GM19035 (cell line): ENCODE data around the gene TCF3.
"Not testable (repeated sequence)": the region's sequence is repeated elsewhere in the genome, so short reads cannot be mapped to it uniquely, and the experiment has no call there.

Source experiments
- ATAC-seq: cut with Tn5 transposase; IDR thresholded peaks from one replicate; pipeline ENCODE4 v1.9.1; 2021; ENCODE audit not compliant: unreplicated experiment

Gene TCF3

DNA sequence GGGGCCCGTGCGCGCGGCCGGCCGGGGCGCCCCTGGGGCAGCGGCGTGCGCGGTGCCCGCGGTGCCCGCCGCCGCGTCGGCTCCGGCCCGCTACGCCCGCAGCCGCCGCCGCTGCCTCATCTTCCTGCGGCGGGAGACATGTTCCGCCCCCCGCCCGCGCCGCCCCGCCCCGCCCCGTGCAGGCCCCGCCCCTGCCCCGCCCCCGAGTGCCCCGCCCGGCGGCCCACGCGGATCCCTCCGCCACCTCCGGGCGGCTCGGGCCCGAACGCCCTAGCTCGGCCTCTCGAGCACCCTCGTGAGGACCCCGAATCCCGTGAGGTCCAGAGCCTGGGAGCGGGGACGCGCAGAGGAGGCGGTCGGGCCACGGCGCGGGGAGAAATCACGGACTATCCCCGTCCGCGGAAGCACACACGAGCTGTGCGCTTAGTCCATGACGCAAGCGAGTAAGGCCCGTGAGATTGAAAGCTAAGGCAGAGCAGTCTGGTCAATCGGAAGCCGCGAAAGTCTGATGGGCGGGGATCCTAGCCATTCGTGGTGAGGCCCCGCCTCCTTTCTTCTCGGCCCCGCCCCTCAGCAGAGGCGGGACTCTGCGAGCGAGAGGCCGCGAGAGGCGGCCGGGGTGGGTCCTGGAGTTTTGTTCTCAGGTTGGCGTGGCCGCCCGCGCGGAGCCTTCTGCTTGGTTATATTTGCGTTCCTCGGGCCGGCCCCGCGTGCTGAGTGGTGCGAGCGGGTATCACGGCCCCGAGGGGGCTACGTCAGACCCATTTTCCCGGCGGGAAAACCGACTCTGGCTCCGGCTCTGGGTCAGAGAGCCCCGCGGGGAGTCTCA, at the start of gene TCF3:
Gene TCF3 (minus strand): TSS at position 145 of the 829 bp plus-strand sequence. CDS start 2,367 bp downstream, outside the sequence.
- peak; percentile 63 for ATAC-seq

GRCh38 chr19:1700733-1701663, 48.6 kb upstream of the TCF3 start:
- no peak for ATAC-seq

DNA sequence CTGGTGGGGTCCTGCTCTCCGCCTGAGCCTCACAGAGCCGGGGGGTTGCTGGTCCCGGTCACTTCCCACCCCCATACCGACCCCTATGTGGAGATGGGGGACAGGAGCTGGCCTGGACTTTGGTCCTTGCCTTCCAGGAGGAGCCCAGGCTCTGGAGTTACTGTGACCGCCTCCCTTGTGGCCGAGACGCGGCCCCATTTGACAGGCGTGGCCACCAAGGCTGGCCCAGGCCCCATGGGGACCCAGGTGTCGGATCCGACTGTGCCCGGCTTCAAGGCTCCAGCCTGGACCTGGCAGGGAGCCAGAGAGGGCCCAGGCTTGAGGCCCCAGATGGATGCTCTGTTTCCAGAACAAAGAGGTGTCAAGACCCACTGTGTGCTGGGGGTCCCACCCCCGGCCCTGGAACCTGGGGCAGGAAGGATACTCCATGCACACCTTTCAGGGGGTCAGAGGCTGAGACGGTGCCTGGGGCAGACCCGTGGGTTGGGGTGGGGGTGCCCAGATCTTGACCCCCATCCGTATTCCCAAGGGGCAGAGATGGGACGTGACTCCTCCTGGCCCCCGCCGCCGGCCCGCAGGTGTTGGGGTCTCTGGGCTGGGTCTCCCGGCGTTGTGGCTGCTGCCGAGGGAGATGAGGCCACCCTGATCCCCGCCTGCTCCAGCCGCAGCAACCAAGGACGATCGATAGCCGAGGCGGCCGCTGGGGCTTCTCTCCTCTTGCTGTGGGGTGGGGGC, 47.8 kb upstream of the TCF3 start:
- no peak for ATAC-seq

DNA sequence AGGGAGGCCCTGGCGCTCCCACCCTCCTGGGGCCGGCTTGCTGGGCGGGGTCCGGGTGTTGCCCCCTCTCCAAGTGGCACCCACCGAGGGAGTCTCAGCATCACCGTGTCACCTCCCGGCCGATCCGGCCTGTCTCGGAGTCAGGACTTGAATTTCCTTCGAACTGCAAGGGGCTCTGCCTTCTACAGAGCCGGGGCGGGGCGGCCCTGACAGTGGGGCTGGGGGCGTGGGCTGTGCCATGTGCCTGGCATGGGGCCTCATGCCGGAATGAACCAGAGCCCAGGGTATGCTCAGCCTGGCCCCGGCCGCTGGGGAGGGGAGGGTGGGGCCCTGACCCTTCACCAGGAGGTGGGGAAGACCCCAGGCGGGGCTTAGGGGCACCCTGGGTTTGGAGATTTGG, 47.0 kb upstream of the TCF3 start:
- ATAC-seq, result no peak

GRCh38 chr19:1698636-1699035, 46.2 kb upstream of the TCF3 start:
- ATAC-seq, result no peak

DNA sequence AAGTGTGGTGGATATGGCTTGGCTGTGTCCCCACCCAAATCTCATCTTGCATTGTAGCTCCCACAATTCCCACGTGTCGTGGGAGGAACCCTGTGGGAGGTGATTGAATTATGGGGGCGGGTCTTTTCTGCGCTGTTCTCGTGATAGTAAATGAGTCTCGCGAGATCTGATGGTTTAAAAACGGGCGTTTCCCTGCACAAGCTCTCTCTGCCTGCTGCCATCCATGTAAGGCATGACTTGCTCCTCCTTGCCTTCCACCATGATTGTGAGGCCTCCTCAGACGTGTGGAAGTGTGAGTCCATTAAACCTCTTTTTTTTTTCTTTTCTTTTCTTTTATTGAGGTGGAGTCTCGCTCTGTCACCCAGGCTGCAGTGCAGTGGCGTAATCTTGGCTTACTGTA, 43.1 kb upstream of the TCF3 start:
- ATAC-seq, result not testable (repeated sequence)

DNA sequence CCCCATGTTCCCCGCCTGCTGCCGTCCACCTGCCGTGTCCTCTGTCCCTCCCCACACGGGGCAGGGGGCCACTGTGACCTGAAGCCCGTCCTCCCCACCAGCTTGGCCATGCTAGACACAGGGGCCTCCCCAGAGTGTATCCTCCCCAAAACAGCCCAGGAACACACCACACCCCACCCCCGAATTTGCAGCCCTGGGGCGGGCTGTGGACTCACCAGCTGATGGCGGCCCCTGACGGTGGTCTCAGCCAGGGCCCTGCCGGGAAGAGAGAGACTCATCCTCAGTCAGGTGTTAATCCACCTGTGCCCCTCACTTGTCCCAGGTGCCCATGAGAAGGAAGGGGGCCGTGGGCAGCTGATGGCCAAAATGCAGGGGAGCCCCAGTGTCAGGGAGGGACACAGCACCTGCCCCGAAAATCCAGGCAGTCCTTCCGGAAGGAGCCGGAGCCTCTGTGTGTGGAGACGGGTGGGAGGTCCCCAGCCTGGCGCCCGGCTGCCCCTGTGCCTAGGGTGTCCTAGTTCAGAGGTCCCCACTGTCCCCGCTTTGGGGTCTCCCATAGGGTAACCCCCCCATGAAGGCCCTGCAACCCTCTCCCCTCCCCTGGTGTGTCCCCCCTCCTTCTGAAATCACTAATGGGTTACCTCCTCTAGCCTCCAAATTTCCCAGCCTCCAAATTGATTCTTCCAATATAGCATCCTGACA, 39.3 kb upstream of the TCF3 start:
- no peak for ATAC-seq

- ATAC-seq, result no peak
Measured at GRCh38 chr19:1690699-1691307, 38.4 kb upstream of the TCF3 start.

GRCh38 chr19:1685785-1686184, 33.4 kb upstream of the TCF3 start:
- ATAC-seq, result not testable (repeated sequence)

- no peak for ATAC-seq
Measured at GRCh38 chr19:1685046-1685445, 32.6 kb upstream of the TCF3 start.

- no peak for ATAC-seq
Measured at GRCh38 chr19:1684573-1684912, 32.1 kb upstream of the TCF3 start.

- no peak for ATAC-seq
Measured at GRCh38 chr19:1683869-1684572, 31.6 kb upstream of the TCF3 start.

DNA sequence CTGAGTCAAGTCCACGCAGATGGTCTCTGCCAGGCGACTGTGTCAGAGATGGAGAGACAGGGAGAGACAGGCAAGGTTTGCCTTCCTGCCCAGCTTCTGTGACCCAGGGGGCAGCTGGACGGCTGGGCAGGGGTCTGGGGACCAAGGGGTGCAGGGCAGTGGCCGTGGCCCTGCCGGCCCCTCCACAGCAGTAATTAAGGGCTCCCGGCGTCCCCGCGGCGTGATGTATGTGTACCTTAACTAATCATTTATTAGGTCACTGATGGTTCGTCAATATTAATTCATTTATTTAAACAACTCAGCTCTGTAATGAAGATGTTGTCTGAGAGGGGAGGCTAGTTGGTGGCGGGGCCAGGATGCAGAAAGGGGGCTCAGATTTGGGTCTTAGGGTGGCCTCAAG, 28.6 kb upstream of the TCF3 start:
- no peak for ATAC-seq

DNA sequence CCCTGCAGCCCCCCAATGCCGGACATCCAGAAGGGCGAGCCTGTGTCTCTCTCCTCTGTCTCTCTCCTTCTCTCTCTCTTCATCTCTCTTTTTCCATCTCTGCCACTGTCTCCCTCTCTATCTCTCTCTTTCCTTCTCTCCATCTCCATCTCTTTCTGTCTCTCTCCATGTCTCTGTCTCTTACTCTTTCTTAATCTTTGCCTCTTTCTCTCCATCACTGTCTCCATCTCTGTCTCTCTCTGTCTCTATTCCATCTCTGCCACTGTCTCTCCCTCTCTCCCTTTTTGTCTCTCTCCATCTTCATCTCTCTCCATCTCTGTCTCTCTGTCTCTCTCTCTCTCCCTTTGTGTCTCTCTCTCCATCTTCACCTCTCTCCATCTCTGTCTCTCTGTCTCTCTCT, 25.7 kb upstream of the TCF3 start:
- ATAC-seq, result no peak

DNA sequence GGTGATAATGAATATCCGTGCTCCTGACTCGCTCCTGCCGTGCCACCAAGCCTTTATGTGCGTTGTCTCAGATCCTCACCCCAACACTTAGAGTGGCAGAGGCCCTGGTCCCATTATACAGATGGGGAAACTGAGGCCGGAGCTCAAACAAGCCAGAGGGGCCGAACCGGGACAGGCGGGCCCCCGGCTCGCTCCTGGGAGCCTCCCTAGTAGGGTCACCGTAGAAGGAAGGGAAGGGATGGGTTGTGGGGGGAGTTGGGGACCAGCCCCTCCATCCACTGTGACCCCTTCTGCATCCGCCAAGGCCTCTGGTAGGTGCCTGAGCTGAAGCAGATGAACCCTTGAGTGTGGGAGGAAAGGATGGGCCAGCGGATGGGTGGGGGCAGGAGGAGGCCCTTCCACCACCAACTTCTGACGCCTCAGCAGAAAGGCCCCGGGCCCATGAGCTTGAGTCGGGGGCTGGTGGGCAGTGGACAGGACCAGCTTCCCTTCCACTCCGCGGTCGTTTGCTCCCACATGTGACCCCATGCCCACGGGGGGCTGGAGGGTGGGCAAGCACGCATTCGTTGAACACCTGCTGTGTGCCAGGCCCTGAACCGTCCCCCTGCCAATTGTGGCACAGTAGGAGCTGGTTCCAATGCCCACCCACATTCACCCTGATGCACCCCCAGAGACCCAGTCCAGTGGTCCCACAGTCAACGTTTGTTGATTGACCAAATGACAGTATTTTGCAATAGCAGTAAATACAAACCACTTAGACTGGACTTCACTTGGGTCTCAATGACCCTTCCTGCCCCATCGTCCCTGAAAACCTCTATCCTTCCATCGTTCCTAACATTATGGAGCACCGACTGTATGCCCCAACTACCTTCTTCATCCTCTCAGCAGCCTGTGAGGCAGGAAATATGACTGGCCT, 24.2 kb upstream of the TCF3 start:
- no peak for ATAC-seq

DNA sequence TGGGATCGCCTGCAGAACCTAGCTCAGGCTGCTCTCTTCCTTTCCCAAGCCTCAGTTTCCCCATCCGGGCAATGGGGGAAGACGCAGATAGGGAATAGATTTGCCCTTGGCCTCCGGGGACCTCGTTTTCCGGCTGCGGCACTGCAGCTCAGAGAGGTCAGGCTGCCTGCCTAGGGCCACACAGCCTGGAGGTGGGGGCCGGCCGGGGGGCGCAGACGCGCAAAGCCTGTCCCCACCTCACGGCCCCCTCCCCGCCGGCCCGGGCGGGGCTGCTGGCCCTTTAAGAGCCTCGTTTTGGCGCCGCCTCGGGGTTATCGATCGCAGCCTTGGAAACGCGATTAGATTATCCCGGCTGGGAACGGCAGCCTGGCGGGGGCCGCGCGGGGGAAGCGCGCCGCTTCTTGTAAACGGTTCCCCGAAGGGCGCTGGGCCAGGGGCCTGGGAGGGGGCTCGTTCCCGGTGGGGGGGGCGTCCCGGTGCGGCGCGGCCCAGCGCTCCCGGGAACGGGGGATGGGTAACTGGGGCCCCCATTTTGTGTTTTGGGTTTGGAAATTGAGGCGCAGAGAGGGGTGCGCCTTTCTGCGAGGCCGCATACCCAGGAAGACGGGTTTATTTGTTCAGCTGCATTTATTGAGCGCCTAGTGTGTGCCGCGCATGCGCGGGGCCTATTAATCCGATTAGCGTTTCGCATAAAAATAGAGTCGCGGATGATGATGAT, 23.4 kb upstream of the TCF3 start:
- ATAC-seq, result no peak

DNA sequence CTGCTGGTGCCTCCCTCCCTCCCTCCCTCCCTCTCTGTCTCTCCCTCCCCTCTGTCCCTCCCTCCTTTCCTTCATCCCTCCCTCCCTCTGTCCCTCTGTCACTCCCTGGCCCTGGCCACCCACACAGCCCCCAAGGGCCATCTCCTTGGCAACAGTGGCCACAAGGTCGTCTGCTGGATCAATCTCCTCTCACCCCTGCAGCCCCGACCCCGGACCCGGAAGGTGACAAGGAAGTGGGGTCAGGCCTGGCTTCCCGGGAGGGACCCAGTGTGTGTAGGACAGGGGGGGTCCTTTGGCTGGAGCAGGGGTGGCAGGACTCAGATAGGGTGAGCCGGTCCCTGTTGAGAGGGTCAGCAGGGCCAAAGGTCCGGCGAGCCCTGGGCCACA, 21.9 kb upstream of the TCF3 start:
- ATAC-seq, result no peak

DNA sequence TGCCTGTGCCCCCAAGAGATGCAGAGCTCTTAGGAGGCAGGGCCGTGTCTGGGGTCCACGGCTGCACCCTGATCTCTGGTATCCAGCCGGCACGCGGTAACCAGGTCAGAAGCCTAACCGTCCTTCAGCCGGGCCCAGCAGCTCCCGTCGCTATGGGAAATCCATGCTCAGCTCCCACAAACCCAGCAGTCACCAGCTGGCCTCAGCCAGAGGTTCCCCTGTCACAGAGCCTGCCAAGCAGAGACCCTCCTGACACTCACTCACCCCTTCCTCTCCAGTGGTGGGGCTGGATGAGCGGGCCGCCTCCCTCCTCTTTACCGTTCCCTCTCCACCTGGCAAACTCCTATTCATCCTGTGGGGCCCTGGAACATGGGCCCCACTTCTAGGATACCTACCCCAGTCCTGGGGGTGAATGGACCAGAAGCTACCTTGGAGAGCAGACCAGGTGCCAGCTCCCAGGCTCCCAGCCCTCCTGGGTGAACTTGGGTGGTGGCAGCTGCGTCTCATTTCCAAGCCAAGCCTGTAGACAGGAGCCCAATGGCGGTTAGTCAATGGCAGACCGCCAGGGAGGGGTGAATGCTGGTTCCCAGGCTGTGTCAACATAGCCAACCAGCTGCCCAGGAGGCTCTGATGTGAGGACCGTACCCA, 21.4 kb upstream of the TCF3 start:
- ATAC-seq, result no peak
